ENCODE measurements around the gene AKAP9.

DNA sequence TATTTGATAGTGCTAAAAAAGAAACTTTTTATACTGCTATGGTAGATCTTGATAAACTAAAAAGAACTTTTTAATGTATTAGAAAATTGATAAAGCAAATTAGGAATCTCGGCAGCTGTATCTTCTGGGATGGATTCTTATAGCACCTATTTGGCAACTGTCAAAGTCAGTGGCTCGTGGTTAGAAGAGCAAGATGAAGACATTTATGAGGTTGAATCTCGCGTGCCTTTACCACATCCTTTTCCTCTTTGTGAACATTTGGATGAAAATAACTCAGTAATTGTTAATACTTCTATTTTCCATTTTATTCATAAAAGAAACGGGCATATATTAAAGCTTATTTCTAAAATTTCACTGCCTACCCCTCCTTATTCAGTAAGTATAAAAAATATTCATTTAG, 117.4 kb downstream of the AKAP9 start:
- TF ChIP-seq, protein P1, sequence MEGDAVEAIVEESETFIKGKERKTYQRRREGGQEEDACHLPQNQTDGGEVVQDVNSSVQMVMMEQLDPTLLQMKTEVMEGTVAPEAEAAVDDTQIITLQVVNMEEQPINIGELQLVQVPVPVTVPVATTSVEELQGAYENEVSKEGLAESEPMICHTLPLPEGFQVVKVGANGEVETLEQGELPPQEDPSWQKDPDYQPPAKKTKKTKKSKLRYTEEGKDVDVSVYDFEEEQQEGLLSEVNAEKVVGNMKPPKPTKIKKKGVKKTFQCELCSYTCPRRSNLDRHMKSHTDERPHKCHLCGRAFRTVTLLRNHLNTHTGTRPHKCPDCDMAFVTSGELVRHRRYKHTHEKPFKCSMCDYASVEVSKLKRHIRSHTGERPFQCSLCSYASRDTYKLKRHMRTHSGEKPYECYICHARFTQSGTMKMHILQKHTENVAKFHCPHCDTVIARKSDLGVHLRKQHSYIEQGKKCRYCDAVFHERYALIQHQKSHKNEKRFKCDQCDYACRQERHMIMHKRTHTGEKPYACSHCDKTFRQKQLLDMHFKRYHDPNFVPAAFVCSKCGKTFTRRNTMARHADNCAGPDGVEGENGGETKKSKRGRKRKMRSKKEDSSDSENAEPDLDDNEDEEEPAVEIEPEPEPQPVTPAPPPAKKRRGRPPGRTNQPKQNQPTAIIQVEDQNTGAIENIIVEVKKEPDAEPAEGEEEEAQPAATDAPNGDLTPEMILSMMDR (IDR thresholded peaks at IDR 0.05) = no peak
- TF ChIP-seq POLR2A (IDR thresholded peaks at IDR 0.05) = no peak
